ENCODE results near the gene MBTPS1.

DNA sequence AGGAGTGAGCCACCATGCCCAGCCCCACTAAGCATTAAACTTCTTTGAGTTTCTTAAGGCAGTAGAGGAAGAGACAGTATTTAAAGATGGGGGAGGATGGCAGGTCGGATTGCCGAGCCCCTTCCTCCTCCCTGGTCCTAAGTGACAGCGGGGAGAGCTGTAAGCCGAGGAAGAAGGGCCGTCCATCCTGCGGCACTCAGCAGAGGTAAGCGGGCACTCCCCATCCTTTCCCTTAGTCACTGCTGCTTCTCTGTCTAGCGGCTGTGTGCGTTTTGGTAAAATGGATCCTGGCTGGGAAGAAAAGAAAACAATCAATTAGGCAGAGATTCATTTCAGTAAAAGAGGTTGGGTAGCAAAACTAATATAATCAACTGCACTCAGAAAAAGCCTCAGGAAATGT, 42.3 kb upstream of the MBTPS1 start:
- no peak for TF ChIP-seq ESRRG (CRISPR knock-in tag; IDR thresholded peaks at IDR 0.05)
- no peak for TF ChIP-seq ISL1 (CRISPR knock-in tag; IDR thresholded peaks at IDR 0.05)
- no peak for TF ChIP-seq RARB (CRISPR knock-in tag; IDR thresholded peaks at IDR 0.05)
- no peak for TF ChIP-seq ZFP30 (CRISPR knock-in tag; IDR thresholded peaks at IDR 0.05)
- no peak for TF ChIP-seq TOX (CRISPR knock-in tag; IDR thresholded peaks at IDR 0.05; ENCODE audit: borderline replicate concordance)
- TF ChIP-seq TSHZ2 (CRISPR knock-in tag; IDR thresholded peaks at IDR 0.05) = no peak
